Activated T-helper 2 cell treated with anti-CD3 and anti-CD28 coated beads, Interferon-gamma antibody, Interleukin-2, Interleukin-4, amounts not matched to agents 10 μg/mL and 5 μg/mL and 100 μg/mL, durations not matched to agents 14 hours and 24 hours and 36 hours (primary cell): ENCODE results near the gene ZRANB1. TPM values are rescaled to one million over a fixed set of nuclear protein-coding genes. Genes with fewer than 3 reads are reported as not detected.

Experiments used
- DNase-seq: peaks from one replicate; pipeline ENCODE4 v3.0.0; 2021; ENCODE audit warnings: low spot score
- H3K27ac Mint-ChIP-seq: one replicate; pipeline ENCODE4 v1.8.0; 2021; ENCODE audit warnings: mixed read lengths
- H3K27me3 Mint-ChIP-seq: one replicate; pipeline ENCODE4 v1.8.0; 2021; ENCODE audit warnings: low read depth, mixed read lengths
- H3K36me3 Mint-ChIP-seq: one replicate; pipeline ENCODE4 v1.8.0; 2021; ENCODE audit warnings: low read depth, mixed read lengths
- H3K4me1 Mint-ChIP-seq: one replicate; pipeline ENCODE4 v1.8.0; 2021; ENCODE audit warnings: low read depth, mixed read lengths
- H3K4me3 Mint-ChIP-seq: one replicate; pipeline ENCODE4 v1.8.0; 2021; ENCODE audit warnings: low read depth, mild to moderate bottlenecking, moderate library complexity, mixed read lengths
- H3K9me3 Mint-ChIP-seq: one replicate; pipeline ENCODE4 v1.8.0; 2021; ENCODE audit warnings: mixed read lengths
- intact Hi-C: fragments of 100-400 bp; cut with micrococcal nuclease; formaldehyde crosslinking; loops from one replicate; pipeline ENCODE4 v1.15.1; 2023
- total RNA-seq: library from RNA; stranded (reverse); gene quantifications from 2 replicates; pipeline ENCODE4 v1.2.3, GENCODE V29; 2022

The ZRANB1 gene
- total RNA-seq, 1 donor from 2014 or later, result 12.1 TPM

GRCh38 chr10:125000366-125001312, 58.7 kb downstream of the ZRANB1 start:
- Mint-ChIP-seq H3K9me3 (no peaks in the 10 kb centered on the region), H3K4me1 (no peaks in the 10 kb centered on the region), H3K36me3 (no peaks in the 10 kb centered on the region), H3K27me3 (no peaks in the 10 kb centered on the region), H3K27ac (no peak overlapping the region), H3K4me3 (no peak overlapping the region)
- DNase-seq, result no peak
- intact Hi-C loops, result no loop called here

DNA sequence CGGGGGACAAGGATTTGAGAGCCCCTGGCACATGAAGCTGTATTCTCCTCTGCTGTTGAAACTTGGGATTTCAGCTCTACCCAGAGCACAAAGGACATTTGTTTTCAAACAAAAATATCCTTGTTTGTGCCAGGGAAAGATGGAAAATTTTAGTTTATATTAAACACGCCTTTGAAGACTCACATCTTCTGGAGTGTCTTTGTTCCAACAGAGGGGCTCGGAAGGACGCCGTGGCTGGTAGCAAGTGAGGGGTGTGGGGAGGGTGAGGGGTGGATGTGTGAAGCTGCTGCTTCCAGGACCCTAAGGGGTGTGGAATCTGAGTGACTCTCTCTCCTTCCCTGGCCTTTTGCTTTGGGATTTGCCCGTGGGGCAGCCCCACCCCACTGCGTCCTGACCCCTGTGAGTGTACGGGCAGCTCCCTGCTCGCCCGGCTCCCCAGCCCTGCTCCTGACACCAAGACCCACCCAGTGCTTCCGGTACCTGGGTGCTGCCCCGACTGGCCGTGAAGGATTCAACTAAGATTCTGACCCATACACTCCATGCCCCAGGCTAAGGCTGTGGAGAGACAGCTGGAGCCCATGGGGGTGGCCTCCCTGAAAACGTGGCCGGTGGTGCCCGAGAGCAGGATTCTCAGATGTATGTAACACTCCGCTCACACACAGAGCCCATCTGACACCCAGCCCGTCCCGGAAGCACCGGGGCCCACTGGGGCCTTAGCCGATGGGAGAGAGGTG, 59.6 kb downstream of the ZRANB1 start:
- H3K27me3 Mint-ChIP-seq, result no peaks in the 10 kb centered on the region
- DNase-seq, result no peak
- intact Hi-C loops, result no loop called here
- H3K36me3 Mint-ChIP-seq, result no peaks in the 10 kb centered on the region
- no peaks in the 10 kb centered on the region for H3K4me1 Mint-ChIP-seq
- no peak overlapping the region for H3K27ac Mint-ChIP-seq
- H3K4me3 Mint-ChIP-seq, result no peak overlapping the region
- H3K9me3 Mint-ChIP-seq, result no peaks in the 10 kb centered on the region

DNA sequence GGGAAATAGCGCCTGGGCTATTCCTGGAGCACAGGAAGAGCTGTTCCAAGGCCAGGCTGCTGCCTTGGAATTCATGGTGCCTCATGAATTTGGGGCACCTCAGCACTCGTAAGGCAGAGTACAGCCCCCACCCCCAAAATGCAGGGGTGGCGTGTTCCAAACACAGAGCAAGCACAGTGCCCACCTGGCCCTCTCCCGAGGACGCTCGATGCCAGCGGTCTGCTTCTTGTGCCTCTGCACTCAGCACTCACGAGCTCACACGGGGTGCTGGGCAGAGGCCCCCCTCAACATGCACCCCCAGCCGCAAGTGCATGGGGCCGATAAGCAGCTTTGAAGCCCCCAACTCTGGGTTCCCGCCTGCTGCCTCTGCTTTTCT, 60.1 kb downstream of the ZRANB1 start:
- Mint-ChIP-seq H3K9me3 (no peaks in the 10 kb centered on the region), H3K27ac (no peak overlapping the region), H3K4me1 (no peaks in the 10 kb centered on the region), H3K4me3 (no peak overlapping the region), H3K36me3 (no peaks in the 10 kb centered on the region), H3K27me3 (no peaks in the 10 kb centered on the region)
- no peak for DNase-seq
- intact Hi-C loops, result no loop called here

GRCh38 chr10:125002423-125003145, 60.7 kb downstream of the ZRANB1 start:
- Mint-ChIP-seq H3K9me3 (no peaks in the 10 kb centered on the region), H3K4me1 (no peaks in the 10 kb centered on the region), H3K4me3 (no peak overlapping the region), H3K36me3 (no peaks in the 10 kb centered on the region), H3K27ac (no peak overlapping the region), H3K27me3 (no peaks in the 10 kb centered on the region)
- intact Hi-C loops, result no loop called here
- DNase-seq, result no peak

GRCh38 chr10:125003146-125003900, 61.4 kb downstream of the ZRANB1 start:
- Mint-ChIP-seq H3K36me3 (no peaks in the 10 kb centered on the region), H3K27me3 (no peaks in the 10 kb centered on the region), H3K9me3 (no peaks in the 10 kb centered on the region), H3K27ac (no peak overlapping the region), H3K4me3 (no peak overlapping the region), H3K4me1 (no peaks in the 10 kb centered on the region)
- DNase-seq, result no peak
- intact Hi-C loops, result no loop called here

- Mint-ChIP-seq H3K9me3 (no peaks in the 10 kb centered on the region), H3K4me1 (no peaks in the 10 kb centered on the region), H3K36me3 (no peaks in the 10 kb centered on the region), H3K27ac (no peak overlapping the region), H3K4me3 (no peak overlapping the region), H3K27me3 (no peaks in the 10 kb centered on the region)
- intact Hi-C loops, result no loop called here
- DNase-seq, result no peak
These were observed 62.1 kb downstream of the ZRANB1 start for GRCh38 chr10:125003901-125004467.

- Mint-ChIP-seq H3K4me3 (no peak overlapping the region), H3K36me3 (no peaks in the 10 kb centered on the region), H3K27me3 (no peaks in the 10 kb centered on the region), H3K27ac (no peak overlapping the region), H3K9me3 (no peaks in the 10 kb centered on the region), H3K4me1 (no peaks in the 10 kb centered on the region)
- no peak for DNase-seq
- intact Hi-C loops, result no loop called here
These were observed 62.8 kb downstream of the ZRANB1 start for GRCh38 chr10:125004571-125005311.

DNA sequence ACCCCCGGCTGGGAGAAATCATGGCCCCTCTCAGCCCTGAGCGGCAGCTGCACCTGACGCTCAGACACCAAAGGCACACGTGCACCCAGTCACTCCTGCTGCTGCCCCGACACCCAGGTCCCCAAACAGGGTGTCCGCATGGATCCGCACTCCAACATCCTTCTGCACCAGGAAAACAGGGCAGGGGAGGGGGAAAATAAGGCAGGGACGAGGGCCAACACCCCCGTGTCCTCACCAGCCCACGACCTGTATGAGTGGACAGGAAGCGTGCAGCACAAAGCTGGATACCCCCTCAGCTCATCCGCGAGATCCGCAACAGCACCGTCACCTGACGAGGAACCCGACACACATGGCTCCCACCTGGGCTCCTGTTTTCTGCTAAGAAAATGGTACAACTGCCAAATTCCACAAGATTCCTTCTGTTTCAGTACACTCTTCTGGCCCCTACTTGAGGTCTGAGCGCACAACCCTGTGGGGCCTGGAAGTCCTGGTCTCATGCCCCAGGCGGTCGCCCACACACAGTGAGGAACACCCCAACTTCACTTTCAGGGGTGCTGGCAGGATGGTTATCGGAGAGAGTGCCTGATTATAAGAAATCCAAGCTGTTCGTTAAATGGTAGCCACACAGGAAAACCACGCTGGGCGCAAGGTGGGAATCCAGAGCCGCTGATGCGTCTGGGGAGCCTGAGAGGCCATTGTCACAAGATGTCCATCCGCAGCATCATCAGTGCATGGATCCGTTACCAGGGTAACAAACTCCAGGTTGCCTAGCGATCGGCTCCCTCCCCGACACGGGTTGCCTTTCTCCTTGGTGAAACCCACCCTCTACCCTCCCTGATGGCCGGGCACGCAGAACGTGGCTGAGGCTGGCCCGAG, 63.6 kb downstream of the ZRANB1 start:
- H3K27me3 Mint-ChIP-seq, result peaks cover 4% of the 10 kb centered on the region
- intact Hi-C loops, result no loop called here
- H3K9me3 Mint-ChIP-seq, result no peaks in the 10 kb centered on the region
- no peak overlapping the region for H3K4me3 Mint-ChIP-seq
- no peaks in the 10 kb centered on the region for H3K36me3 Mint-ChIP-seq
- DNase-seq, result no peak
- H3K4me1 Mint-ChIP-seq, result no peaks in the 10 kb centered on the region
- H3K27ac Mint-ChIP-seq, result no peak overlapping the region

DNA sequence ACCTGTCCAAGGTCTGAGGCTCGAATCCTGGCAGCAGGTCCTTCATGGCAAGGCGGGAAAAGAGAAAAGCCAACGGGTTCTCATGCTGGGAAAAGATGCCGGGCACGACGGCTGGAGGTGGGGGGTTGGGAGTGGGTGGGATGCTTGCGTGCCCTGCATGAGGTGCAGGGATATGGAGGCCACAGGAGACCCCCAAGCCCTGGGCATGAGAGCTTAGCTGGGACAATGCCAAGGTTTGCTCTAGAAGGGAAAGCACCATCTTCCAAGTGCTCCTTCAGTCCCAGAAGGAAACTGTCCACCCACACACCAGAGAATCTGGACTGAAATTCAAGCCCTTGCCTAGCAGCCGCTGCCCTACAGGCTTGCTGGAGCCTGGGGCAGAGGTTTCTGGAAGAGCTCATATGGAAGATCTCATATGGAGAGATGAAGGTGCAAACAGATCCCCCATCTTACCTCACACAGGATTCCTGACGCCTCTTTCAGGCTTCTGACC, 64.3 kb downstream of the ZRANB1 start:
- Mint-ChIP-seq H3K27ac (no peak overlapping the region), H3K27me3 (peaks cover 7% of the 10 kb centered on the region), H3K4me1 (no peaks in the 10 kb centered on the region), H3K36me3 (no peaks in the 10 kb centered on the region), H3K4me3 (no peak overlapping the region), H3K9me3 (no peaks in the 10 kb centered on the region)
- DNase-seq, result no peak
- intact Hi-C loops, result no loop called here

GRCh38 chr10:125006921-125007426, 65.1 kb downstream of the ZRANB1 start:
- intact Hi-C loops, result no loop called here
- H3K9me3 Mint-ChIP-seq, result no peaks in the 10 kb centered on the region
- H3K4me3 Mint-ChIP-seq, result no peak overlapping the region
- H3K27me3 Mint-ChIP-seq, result peaks cover 9% of the 10 kb centered on the region
- no peak overlapping the region for H3K27ac Mint-ChIP-seq
- H3K4me1 Mint-ChIP-seq, result no peaks in the 10 kb centered on the region
- no peak for DNase-seq
- no peaks in the 10 kb centered on the region for H3K36me3 Mint-ChIP-seq

- DNase-seq, result no peak
- Mint-ChIP-seq H3K27ac (no peak overlapping the region), H3K4me3 (no peak overlapping the region), H3K36me3 (no peaks in the 10 kb centered on the region), H3K4me1 (no peaks in the 10 kb centered on the region), H3K9me3 (no peaks in the 10 kb centered on the region), H3K27me3 (peaks cover 9% of the 10 kb centered on the region)
- intact Hi-C loops, result no loop called here
These were observed 65.5 kb downstream of the ZRANB1 start for GRCh38 chr10:125007436-125007835.
